ENCODE measurements around the gene OCSTAMP. TPM values are rescaled to one million over a fixed set of nuclear protein-coding genes. Genes with fewer than 3 reads are reported as not detected.

Gene OCSTAMP
- total RNA-seq, 4 donors from 2014 or later: not detected

DNA sequence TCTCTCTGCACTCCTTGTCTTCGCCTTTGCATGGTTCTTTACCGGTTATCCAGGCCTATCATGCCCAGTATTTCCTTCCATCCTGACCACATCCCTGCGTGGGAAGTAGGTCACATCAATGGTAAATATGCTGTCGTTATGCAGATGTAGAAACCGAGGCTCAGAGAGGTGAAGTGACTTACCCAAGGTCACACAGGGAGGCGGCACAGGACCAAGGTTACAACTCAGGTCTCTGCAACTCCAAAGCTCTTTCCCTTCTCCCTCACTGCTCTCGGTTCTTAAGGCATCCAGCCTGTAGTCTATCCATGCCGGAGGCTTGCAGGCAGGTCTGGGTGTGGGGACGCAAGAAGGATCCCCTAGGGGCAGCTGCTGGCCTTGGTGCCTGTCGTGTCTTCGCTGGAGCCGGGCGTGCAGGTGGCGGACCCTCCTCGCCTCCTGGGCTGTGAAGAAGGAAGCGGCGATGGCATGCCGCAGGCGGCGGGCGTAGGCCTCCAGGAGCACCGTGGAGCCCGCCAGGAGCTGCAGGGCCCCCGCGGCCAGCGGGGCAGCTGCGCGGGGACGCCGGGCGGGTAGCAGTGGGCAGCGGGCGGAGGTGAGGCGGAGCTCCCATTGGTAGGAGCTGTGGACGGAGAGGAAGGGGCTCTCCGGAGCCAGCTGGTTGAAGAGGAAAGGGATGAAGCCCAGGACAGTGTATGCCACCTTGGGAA, 9.1 kb downstream of the OCSTAMP start:
- Histone ChIP-seq H3K27me3 (peaks cover 0 to 59% (median 0%) of the 10 kb centered on the region in 4 donors), H3K27ac (replicated peaks in 1 of 4) (no peak overlapping the region), H3K4me1 (no peaks in the 10 kb centered on the region), H3K9me3 (no peaks in the 10 kb centered on the region), H3K4me3 (no peak overlapping the region), H3K36me3 (no peaks in the 10 kb centered on the region)
- no peak for TF ChIP-seq POLR2AphosphoS5 (IDR thresholded peaks at IDR 0.05)
- no peak for TF ChIP-seq POLR2A (IDR thresholded peaks at IDR 0.05; ENCODE audit: low read depth)
- TF ChIP-seq, protein P1, sequence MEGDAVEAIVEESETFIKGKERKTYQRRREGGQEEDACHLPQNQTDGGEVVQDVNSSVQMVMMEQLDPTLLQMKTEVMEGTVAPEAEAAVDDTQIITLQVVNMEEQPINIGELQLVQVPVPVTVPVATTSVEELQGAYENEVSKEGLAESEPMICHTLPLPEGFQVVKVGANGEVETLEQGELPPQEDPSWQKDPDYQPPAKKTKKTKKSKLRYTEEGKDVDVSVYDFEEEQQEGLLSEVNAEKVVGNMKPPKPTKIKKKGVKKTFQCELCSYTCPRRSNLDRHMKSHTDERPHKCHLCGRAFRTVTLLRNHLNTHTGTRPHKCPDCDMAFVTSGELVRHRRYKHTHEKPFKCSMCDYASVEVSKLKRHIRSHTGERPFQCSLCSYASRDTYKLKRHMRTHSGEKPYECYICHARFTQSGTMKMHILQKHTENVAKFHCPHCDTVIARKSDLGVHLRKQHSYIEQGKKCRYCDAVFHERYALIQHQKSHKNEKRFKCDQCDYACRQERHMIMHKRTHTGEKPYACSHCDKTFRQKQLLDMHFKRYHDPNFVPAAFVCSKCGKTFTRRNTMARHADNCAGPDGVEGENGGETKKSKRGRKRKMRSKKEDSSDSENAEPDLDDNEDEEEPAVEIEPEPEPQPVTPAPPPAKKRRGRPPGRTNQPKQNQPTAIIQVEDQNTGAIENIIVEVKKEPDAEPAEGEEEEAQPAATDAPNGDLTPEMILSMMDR (IDR thresholded peaks at IDR 0.05): no peak
- no peak for TF ChIP-seq EP300 (IDR thresholded peaks at IDR 0.05)
- no peak for DNase-seq (ENCODE audit: extremely low spot score)
- intact Hi-C loops (cut with DNase I): no loop called here
- WGBS: 61% methylated on average over 19 of the region's 36 CpGs

DNA sequence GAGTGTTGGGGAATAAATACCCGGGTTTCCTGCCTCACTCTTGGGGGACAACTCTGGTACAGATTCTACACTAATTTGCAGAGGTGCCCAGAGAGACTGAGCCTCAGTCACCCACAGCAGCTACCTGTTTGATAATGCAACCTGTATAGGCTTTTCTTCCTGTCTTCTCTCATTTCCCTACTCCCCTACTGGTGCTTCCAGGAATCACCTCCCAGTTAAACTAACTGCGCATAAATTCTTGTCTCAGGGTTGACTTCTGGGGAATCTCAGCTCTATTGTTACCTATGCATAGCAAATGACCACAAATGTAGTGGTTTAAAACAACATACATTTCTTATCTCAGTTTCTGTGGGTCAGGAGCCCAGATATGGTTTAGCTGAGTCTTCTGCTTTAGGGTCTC, 11.3 kb downstream of the OCSTAMP start:
- intact Hi-C loops (cut with DNase I): no loop called here
- H3K4me1 ChIP-seq: no peaks in the 10 kb centered on the region
- TF ChIP-seq EP300 (IDR thresholded peaks at IDR 0.05): no peak
- no peak for TF ChIP-seq POLR2A (IDR thresholded peaks at IDR 0.05; ENCODE audit: low read depth)
- TF ChIP-seq, protein P1 (IDR thresholded peaks at IDR 0.05): no peak
- no peak for TF ChIP-seq POLR2AphosphoS5 (IDR thresholded peaks at IDR 0.05)
- H3K9me3 ChIP-seq: no peaks in the 10 kb centered on the region
- peaks cover 0 to 49% (median 0%) of the 10 kb centered on the region in 4 donors for H3K27me3 ChIP-seq
- no peaks in the 10 kb centered on the region for H3K36me3 ChIP-seq
- 78% methylated on average over 2 of the region's 2 CpGs for WGBS
- no peak overlapping the region for H3K4me3 ChIP-seq
- DNase-seq (ENCODE audit: extremely low spot score): no peak
- no peak overlapping the region for H3K27ac ChIP-seq (replicated peaks in 1 of 4)

DNA sequence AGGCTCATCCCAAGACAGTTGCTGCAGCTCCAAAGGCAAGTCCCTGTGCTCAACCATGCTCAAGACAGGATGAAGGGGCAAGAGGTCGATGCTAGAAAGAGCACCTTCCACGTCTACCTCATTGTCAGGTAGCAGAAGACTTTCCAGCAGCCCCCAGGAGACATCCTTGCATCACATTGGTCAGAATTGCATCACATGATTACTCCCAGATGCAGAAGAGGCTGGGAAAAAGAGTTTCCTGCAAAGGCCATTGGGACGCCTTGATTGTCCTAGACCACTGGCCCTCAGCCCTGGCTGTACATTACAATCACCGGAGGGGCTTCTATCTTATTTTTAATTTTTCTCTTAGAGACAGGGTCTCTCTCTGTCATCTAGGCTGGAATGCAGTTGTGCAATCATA, 19.8 kb downstream of the OCSTAMP start:
- Histone ChIP-seq H3K27ac (replicated peaks in 1 of 4) (no peak overlapping the region), H3K4me1 (no peaks in the 10 kb centered on the region), H3K36me3 (no peaks in the 10 kb centered on the region), H3K4me3 (no peak overlapping the region), H3K9me3 (no peaks in the 10 kb centered on the region), H3K27me3 (peaks cover 0 to 55% (median 0%) of the 10 kb centered on the region in 4 donors)
- WGBS: 83% methylated on average over 4 of the region's 4 CpGs
- DNase-seq (ENCODE audit: extremely low spot score): no peak
- intact Hi-C loops (cut with DNase I): no loop called here
- no peak for TF ChIP-seq EP300 (IDR thresholded peaks at IDR 0.05)
- TF ChIP-seq POLR2AphosphoS5 (IDR thresholded peaks at IDR 0.05): no peak
- no peak for TF ChIP-seq POLR2A (IDR thresholded peaks at IDR 0.05; ENCODE audit: low read depth)
- TF ChIP-seq, protein P1 (IDR thresholded peaks at IDR 0.05): no peak

DNA sequence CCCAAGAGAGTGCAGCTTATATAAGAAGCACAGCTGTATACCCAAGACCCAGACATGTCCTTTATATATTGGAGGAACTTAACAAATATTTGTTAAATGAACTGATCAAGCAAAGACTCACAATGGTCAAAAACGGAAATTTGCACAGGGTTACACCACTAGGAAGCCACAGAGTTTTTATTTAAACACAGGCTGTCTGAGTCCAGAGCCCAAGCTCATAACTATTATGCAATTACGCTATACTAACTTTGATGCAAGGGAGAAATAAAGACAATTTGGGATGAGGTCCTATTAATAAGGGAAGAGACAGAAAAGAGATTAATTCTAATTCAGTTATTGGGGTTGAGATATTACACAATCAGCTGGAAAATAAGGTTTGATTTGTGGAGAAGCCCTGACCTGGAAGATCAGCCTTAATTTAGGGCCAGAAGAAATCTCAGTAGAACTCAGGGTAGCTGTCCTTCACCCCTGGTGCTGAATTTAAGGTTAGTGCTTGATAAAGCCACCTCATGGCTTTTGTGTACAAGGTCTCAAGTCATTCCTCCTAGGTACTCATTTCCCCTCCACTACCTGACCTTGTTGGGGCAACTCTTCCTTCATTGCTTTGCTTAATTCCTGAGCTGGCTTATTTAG, 26.6 kb downstream of the OCSTAMP start:
- TF ChIP-seq, protein P1 (IDR thresholded peaks at IDR 0.05): no peak
- no peak for TF ChIP-seq POLR2A (IDR thresholded peaks at IDR 0.05; ENCODE audit: low read depth)
- TF ChIP-seq POLR2AphosphoS5 (IDR thresholded peaks at IDR 0.05): no peak
- TF ChIP-seq EP300 (IDR thresholded peaks at IDR 0.05): no peak
- intact Hi-C loops (cut with DNase I): no loop called here
- H3K36me3 ChIP-seq: no peaks in the 10 kb centered on the region
- no peaks in the 10 kb centered on the region for H3K4me1 ChIP-seq
- peaks cover 0 to 65% (median 0%) of the 10 kb centered on the region in 4 donors for H3K27me3 ChIP-seq
- no peak overlapping the region for H3K27ac ChIP-seq (replicated peaks in 1 of 4)
- no peak overlapping the region for H3K4me3 ChIP-seq
- no peak for DNase-seq (ENCODE audit: extremely low spot score)
- WGBS: 50% methylated on average over 2 of the region's 2 CpGs
- H3K9me3 ChIP-seq: no peaks in the 10 kb centered on the region

All from esophagus muscularis mucosa (tissue), 4 donors.